LNCAP (cell line): ENCODE measurements around the gene FHOD3.

Experiments
- CTCF ChIP-seq: fragments of 450-650 bp; IDR thresholded peaks from 2 replicates; pipeline ENCODE4 v1.5.1; 2017; ENCODE audit warnings: mild to moderate bottlenecking

The FHOD3 gene

GRCh38 chr18:36297417-36298125 is at the start of gene FHOD3:
TSS of gene FHOD3 (plus strand) at chr18:36297713. CDS start at chr18:36297836, 123 bp downstream.
- TF ChIP-seq CTCF: no peak

GRCh38 chr18:36249392-36249791 is 48.1 kb upstream of the FHOD3 start:
- TF ChIP-seq CTCF: no peak

GRCh38 chr18:36250827-36251226 is 46.7 kb upstream of the FHOD3 start:
- TF ChIP-seq CTCF: no peak

GRCh38 chr18:36255072-36255698 is 42.3 kb upstream of the FHOD3 start:
- no peak for TF ChIP-seq CTCF

- TF ChIP-seq CTCF: no peak
Measured at GRCh38 chr18:36256094-36256493, 41.4 kb upstream of the FHOD3 start.

GRCh38 chr18:36262971-36263370 is 34.5 kb upstream of the FHOD3 start:
- TF ChIP-seq CTCF: no peak

GRCh38 chr18:36264283-36264682 is 33.2 kb upstream of the FHOD3 start:
- no peak for TF ChIP-seq CTCF
